Panc1 (cell line): ENCODE data around the gene OLFML2A. TPM values are rescaled to one million over a fixed set of nuclear protein-coding genes. Genes with fewer than 3 reads are reported as not detected.

Experiments used
- ATAC-seq: fragments of 200-7000 bp; cut with Tn5 transposase; 2 replicates; pipeline ENCODE4 v1.9.1; 2020; ENCODE audit warnings: mild to moderate bottlenecking, moderate library complexity
- BruUV-seq: library from RNA; stranded (reverse); fragments of 400-500 nt; replicated peaks from 2 replicates; lab custom pipeline; 2021; lab: Mats Ljungman, UMichigan
- CTCF ChIA-PET: fragments of 300-600 bp; sonication (Branson Sonifier 250); formaldehyde crosslinking; loops from one replicate; lab custom pipeline; 2022; ENCODE audit warnings: antibody characterized with exemption; lab: Charles Lee
- POLR2A ChIA-PET: fragments of 300-600 bp; sonication (Branson Sonifier 250); formaldehyde crosslinking; loops from one replicate; lab custom pipeline; 2022; ENCODE audit warnings: antibody characterized with exemption; lab: Charles Lee
- DNase-seq: peaks from one replicate; pipeline ENCODE4 v3.0.0-alpha.2; 2010; ENCODE audit warnings: low read depth, low spot score
- H3K27ac ChIP-seq: 2 replicates; pipeline ENCODE4 v1.5.1; 2011; ENCODE audit warnings: mild to moderate bottlenecking, low read length, inconsistent platforms
- H3K27me3 ChIP-seq: fragments of 200-500 bp; sonication (Bioruptor generic); 2 replicates; pipeline ENCODE4 v1.6.0; 2014; ENCODE audit warnings: low read length, inconsistent platforms; ENCODE audit not compliant: control insufficient read depth, insufficient read depth
- H3K36me3 ChIP-seq: fragments of 200-500 bp; sonication (Bioruptor generic); 2 replicates; pipeline ENCODE4 v1.5.1; 2014; ENCODE audit warnings: inconsistent platforms, mild to moderate bottlenecking, low read length, moderate library complexity; ENCODE audit not compliant: control insufficient read depth, insufficient read depth
- H3K4me1 ChIP-seq: 2 replicates; pipeline ENCODE4 v1.5.1; 2011; ENCODE audit warnings: inconsistent platforms, mild to moderate bottlenecking, low read length, moderate library complexity; ENCODE audit not compliant: control insufficient read depth, insufficient read depth
- H3K4me3 ChIP-seq, 2 experiments: 2 replicates each; pipeline ENCODE4 v1.5.1; 2011 to 2012; ENCODE audit warnings: low read depth in 2 of 2, low read length in 2 of 2, mild to moderate bottlenecking in 2 of 2, inconsistent platforms in 1 of 2, moderate library complexity in 1 of 2
- H3K9me3 ChIP-seq: fragments of 200-500 bp; sonication (Bioruptor generic); 2 replicates; pipeline ENCODE4 v1.5.1; 2014; ENCODE audit warnings: low read depth, mild to moderate bottlenecking, inconsistent platforms, low read length, moderate library complexity; ENCODE audit not compliant: control insufficient read depth, insufficient read depth
- CTCF ChIP-seq: fragments of 450-650 bp; IDR thresholded peaks from 2 replicates; pipeline ENCODE4 v1.5.1; 2017; ENCODE audit warnings: mild to moderate bottlenecking
- POLR2AphosphoS5 ChIP-seq: IDR thresholded peaks from 2 replicates; pipeline ENCODE4 v1.6.1; 2012; ENCODE audit warnings: mild to moderate bottlenecking, low read depth, low read length, moderate library complexity
- REST ChIP-seq, 2 experiments: IDR thresholded peaks; 2 replicates each; pipeline ENCODE4 v1.6.1; 2011 to 2012; ENCODE audit warnings: low read depth in 2 of 2, control low read depth in 1 of 2, low read length in 1 of 2, mild to moderate bottlenecking in 1 of 2, moderate library complexity in 1 of 2; ENCODE audit not compliant: insufficient read depth in 1 of 2
- SIN3A ChIP-seq: IDR thresholded peaks from 2 replicates; pipeline ENCODE4 v1.6.1; 2012; ENCODE audit warnings: low read depth, mild to moderate bottlenecking, low read length, moderate library complexity, borderline replicate concordance; ENCODE audit not compliant: insufficient read depth
- TCF7L2 ChIP-seq: IDR thresholded peaks from 2 replicates; pipeline ENCODE4 v1.6.1; 2011; ENCODE audit warnings: mild to moderate bottlenecking, low read depth, low read length, inconsistent platforms
- in situ Hi-C: cut with HindIII; loops from 2 replicates; pipeline ENCODE4 v1.10.0; 2016; ENCODE audit warnings: low sequenced_read_pairs, low pct_unique_long_range_greater_than_20kb
- intact Hi-C: fragments of 100-400 bp; cut with micrococcal nuclease; formaldehyde crosslinking; loops from one replicate; pipeline ENCODE4 v1.10.0; 2022; ENCODE audit not compliant: unreplicated experiment
- total RNA-seq: library from RNA; stranded (reverse); gene quantifications from one replicate; pipeline ENCODE4 v1.2.1, GENCODE V29; 2021; ENCODE audit not compliant: unreplicated experiment

OLFML2A gene
- total RNA-seq, 1 experiment from 2014 or later: 44.5 TPM

GRCh38 chr9:124800306-124801259 is 23.6 kb downstream of the OLFML2A start:
- no peaks in the 10 kb centered on the region for H3K36me3 ChIP-seq
- ATAC-seq: no peak
- TF ChIP-seq REST (IDR thresholded peaks at IDR 0.05; ENCODE audit: insufficient read depth in 1 of 2, low read depth in 2 of 2, low read length in 1 of 2) (no peak), POLR2AphosphoS5 (no peak), CTCF (no peak), SIN3A (no peak), TCF7L2 (no peak)
- in situ Hi-C loops: no loop called here
- no peaks in the 10 kb centered on the region for H3K9me3 ChIP-seq
- POLR2A ChIA-PET: interaction anchor here (1.0 kb wide), 1 partner anchor 32 kb away, joined by 3 read pairs; no protein-coding TSS in a partner anchor
- no peaks in the 10 kb centered on the region for H3K4me1 ChIP-seq
- intact Hi-C loops: no loop called here
- no TSS peak for BruUV-seq
- no peak for DNase-seq
- H3K4me3 ChIP-seq: no peak overlapping the region
- no peak overlapping the region for H3K27ac ChIP-seq
- no peaks in the 10 kb centered on the region for H3K27me3 ChIP-seq
- CTCF ChIA-PET: interaction anchor here (0.6 to 0.8 kb wide), 2 partner anchors 24 to 27 kb away, joined by 3 read pairs; no protein-coding TSS in a partner anchor

- in situ Hi-C loops (no loop called here), intact Hi-C loops (no loop called here)
Measured at GRCh38 chr9:124801356-124801755, 24.4 kb downstream of the OLFML2A start.

More at GRCh38 chr9:124801356-124801755, 24.4 kb downstream of the OLFML2A start:
- Histone ChIP-seq H3K27me3 (no peaks in the 10 kb centered on the region), H3K27ac (no peak overlapping the region), H3K9me3 (no peaks in the 10 kb centered on the region), H3K4me3 (no peak overlapping the region), H3K4me1 (no peaks in the 10 kb centered on the region), H3K36me3 (no peaks in the 10 kb centered on the region; the same call in 1 of the 2 replicates)
- CTCF ChIA-PET: no interaction called here
- DNase-seq: no peak
- BruUV-seq: no TSS peak
- TF ChIP-seq SIN3A: no peak
- no peak for TF ChIP-seq REST (IDR thresholded peaks at IDR 0.05; ENCODE audit: insufficient read depth in 1 of 2, low read depth in 2 of 2, low read length in 1 of 2)
- no peak for ATAC-seq
- POLR2A ChIA-PET: no interaction called here
